Chondrocyte (in vitro differentiated cells): Measurements from ENCODE around the gene FRMD3. TPM values are rescaled to one million over a fixed set of nuclear protein-coding genes. Genes with fewer than 3 reads are reported as not detected.

Experiments used
- DNase-seq: peaks from one replicate; pipeline ENCODE4 v3.0.0; 2021; ENCODE audit warnings: mixed read lengths, low spot score
- H3K27ac Mint-ChIP-seq: one replicate; pipeline ENCODE4 v1.8.0; 2021; ENCODE audit warnings: mild to moderate bottlenecking, moderate library complexity, mixed read lengths; ENCODE audit not compliant: unreplicated experiment
- H3K27me3 Mint-ChIP-seq: 2 replicates; pipeline ENCODE4 v1.8.0; 2021; ENCODE audit warnings: low read depth, mixed read lengths
- H3K36me3 Mint-ChIP-seq: 2 replicates; pipeline ENCODE4 v1.8.0; 2021; ENCODE audit warnings: low read depth, mixed read lengths
- H3K4me1 Mint-ChIP-seq: 2 replicates; pipeline ENCODE4 v1.8.0; 2021; ENCODE audit warnings: low read depth, mild to moderate bottlenecking, mixed read lengths
- H3K4me3 Mint-ChIP-seq: one replicate; pipeline ENCODE4 v1.8.0; 2021; ENCODE audit warnings: mild to moderate bottlenecking, moderate library complexity, mixed read lengths; ENCODE audit not compliant: unreplicated experiment
- H3K9me3 Mint-ChIP-seq: 2 replicates; pipeline ENCODE4 v1.8.0; 2021; ENCODE audit warnings: low read depth, mixed read lengths
- total RNA-seq: library from RNA; stranded (reverse); gene quantifications from 3 replicates; pipeline ENCODE4 v1.2.1, GENCODE V29; 2021
- TF ChIP-seq, protein P1 (sequence below): fragments of 200-600 bp; sonication (generic); IDR thresholded peaks from 2 replicates; pipeline ENCODE4 v1.5.0; 2021; ENCODE audit warnings: antibody characterized with exemption, mild to moderate bottlenecking, moderate library complexity

Gene FRMD3
- total RNA-seq, 1 donor from 2014 or later: 1.1 TPM

DNA sequence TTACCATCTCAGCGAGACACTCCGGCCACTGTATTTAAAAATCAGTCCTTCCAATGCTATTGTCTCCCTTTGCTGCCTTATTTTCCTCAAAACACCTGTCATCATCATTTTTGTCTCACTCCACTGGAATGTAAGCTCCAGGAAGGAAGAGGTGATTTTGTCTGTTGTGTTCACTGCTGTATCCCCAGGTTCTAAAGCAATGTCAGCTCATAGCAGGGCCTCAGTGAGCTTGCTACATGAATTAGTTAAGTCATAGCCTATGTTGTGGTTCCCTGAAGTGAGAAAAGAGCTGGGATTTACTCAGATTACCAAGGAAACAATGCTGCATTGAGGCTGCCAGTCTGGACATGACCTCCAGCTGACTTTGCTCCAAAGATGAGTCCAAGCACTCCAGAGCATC lies 337.7 kb downstream of the FRMD3 start:
- H3K4me3 Mint-ChIP-seq: no peak overlapping the region
- no peak overlapping the region for H3K27ac Mint-ChIP-seq
- no peaks in the 10 kb centered on the region for H3K4me1 Mint-ChIP-seq
- no peak for DNase-seq
- TF ChIP-seq, protein P1, sequence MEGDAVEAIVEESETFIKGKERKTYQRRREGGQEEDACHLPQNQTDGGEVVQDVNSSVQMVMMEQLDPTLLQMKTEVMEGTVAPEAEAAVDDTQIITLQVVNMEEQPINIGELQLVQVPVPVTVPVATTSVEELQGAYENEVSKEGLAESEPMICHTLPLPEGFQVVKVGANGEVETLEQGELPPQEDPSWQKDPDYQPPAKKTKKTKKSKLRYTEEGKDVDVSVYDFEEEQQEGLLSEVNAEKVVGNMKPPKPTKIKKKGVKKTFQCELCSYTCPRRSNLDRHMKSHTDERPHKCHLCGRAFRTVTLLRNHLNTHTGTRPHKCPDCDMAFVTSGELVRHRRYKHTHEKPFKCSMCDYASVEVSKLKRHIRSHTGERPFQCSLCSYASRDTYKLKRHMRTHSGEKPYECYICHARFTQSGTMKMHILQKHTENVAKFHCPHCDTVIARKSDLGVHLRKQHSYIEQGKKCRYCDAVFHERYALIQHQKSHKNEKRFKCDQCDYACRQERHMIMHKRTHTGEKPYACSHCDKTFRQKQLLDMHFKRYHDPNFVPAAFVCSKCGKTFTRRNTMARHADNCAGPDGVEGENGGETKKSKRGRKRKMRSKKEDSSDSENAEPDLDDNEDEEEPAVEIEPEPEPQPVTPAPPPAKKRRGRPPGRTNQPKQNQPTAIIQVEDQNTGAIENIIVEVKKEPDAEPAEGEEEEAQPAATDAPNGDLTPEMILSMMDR: no peak
- H3K27me3 Mint-ChIP-seq: peaks cover 20% of the 10 kb centered on the region
- H3K9me3 Mint-ChIP-seq: no peaks in the 10 kb centered on the region
- H3K36me3 Mint-ChIP-seq: no peaks in the 10 kb centered on the region

DNA sequence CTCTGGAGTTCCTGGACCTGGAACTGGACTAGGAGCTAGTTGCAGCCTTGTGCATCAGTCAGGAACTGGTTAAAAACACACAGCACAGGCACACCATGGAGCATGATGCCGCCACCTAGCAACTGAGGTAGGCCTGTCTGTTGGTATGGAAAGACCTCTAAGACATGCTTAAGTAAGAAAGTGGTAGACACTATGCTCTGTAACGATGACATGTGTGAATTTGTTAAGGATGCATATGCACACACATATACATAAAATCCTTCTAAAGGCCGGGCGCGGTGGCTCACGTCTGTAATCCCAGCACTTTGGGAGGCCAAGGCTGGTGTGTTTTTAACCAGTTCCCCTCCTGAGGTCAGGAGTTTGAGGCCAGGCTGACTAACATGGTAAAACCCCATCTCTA lies 338.4 kb downstream of the FRMD3 start:
- Mint-ChIP-seq H3K27ac (no peak overlapping the region), H3K36me3 (no peaks in the 10 kb centered on the region), H3K4me1 (no peaks in the 10 kb centered on the region), H3K9me3 (no peaks in the 10 kb centered on the region), H3K4me3 (no peak overlapping the region), H3K27me3 (peaks cover 20% of the 10 kb centered on the region)
- DNase-seq: no peak
- TF ChIP-seq, protein P1: no peak

DNA sequence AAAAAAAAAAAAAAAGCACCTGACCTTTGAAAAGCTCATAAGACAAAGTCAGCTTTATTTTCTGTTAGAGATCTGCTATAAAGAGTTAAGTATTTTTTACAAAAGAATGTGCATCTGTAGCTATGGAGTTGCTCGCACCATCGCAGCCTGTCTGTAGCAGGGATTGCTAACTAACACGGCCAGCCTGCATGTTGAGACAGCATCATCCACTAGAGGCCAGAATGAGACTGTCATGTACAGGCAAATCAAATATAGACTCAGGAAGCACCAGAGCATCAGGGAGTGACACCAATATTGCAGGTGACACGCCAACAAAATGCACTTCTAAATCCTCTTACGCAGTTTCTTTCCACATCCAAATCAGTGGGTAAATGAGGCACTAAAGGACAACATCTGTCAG lies 339.0 kb downstream of the FRMD3 start:
- H3K4me3 Mint-ChIP-seq: no peak overlapping the region
- no peaks in the 10 kb centered on the region for H3K36me3 Mint-ChIP-seq
- H3K27ac Mint-ChIP-seq: no peak overlapping the region
- H3K9me3 Mint-ChIP-seq: no peaks in the 10 kb centered on the region
- peaks cover 20% of the 10 kb centered on the region for H3K27me3 Mint-ChIP-seq
- TF ChIP-seq, protein P1: peak; percentile 79
- no peak for DNase-seq
- no peaks in the 10 kb centered on the region for H3K4me1 Mint-ChIP-seq

DNA sequence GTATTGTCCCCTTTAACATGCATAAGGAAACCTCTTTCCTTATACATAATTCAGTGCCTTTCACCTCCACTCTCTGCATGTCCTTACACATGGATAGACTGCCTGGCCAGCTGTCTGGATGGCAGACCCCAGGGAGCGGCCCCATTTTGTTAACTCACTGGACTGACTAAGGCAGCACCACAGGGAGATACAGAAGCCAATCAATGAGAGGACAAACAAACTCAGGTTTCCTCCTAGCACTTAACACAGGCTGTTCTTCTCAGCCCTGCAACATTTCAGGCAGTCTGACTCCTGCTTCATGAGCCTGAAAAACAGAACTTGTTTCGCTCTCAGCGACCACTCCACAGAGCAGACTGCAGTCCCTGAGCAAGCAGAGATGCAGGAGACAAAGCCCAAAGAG lies 339.8 kb downstream of the FRMD3 start:
- TF ChIP-seq, protein P1: no peak
- Mint-ChIP-seq H3K27ac (no peak overlapping the region), H3K4me1 (no peaks in the 10 kb centered on the region), H3K9me3 (no peaks in the 10 kb centered on the region), H3K4me3 (no peak overlapping the region), H3K27me3 (peaks cover 20% of the 10 kb centered on the region), H3K36me3 (no peaks in the 10 kb centered on the region)
- DNase-seq: no peak

DNA sequence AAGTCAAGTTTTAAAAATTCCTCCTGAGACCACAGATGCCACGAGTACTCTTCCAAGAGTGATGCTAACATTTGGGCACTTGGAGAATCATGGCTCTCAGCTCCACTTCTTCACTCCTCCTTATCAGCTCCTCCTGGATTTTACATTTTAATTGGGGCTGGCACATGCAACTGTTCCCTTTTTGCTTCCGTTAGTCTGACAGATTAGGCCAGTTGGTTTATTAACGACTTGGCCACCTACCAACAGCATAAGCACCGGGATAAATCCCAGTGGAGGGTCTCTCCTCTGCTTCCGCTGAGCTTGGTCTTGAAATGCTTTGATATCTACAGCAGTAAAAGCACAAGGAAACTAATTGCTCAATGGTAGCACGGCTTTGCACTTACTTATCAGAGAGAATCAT lies 340.6 kb downstream of the FRMD3 start:
- peaks cover 20% of the 10 kb centered on the region for H3K27me3 Mint-ChIP-seq
- no peaks in the 10 kb centered on the region for H3K36me3 Mint-ChIP-seq
- H3K4me1 Mint-ChIP-seq: no peaks in the 10 kb centered on the region
- no peak for DNase-seq
- no peaks in the 10 kb centered on the region for H3K9me3 Mint-ChIP-seq
- no peak overlapping the region for H3K4me3 Mint-ChIP-seq
- TF ChIP-seq, protein P1: no peak
- no peak overlapping the region for H3K27ac Mint-ChIP-seq
